Thyroid gland (tissue), 4 donors: ENCODE measurements around the gene TXNL4B.

Source experiments
- CTCF ChIP-seq, 6 experiments: fragments of 200-600 bp in 3 of 6; fragments of 450-650 bp in 3 of 6; sonication (generic) in 3 of 6; IDR thresholded peaks; one replicate each; pipeline ENCODE4 v1.5.1; 2016 to 2019; ENCODE audit warnings: antibody characterized with exemption in 6 of 6, mild to moderate bottlenecking in 2 of 6, inconsistent platforms in 1 of 6, moderate library complexity in 1 of 6
- POLR2A ChIP-seq, 2 donors: fragments of 450-650 bp; IDR thresholded peaks; one replicate each; pipeline ENCODE4 v1.6.1; 2017; ENCODE audit warnings: antibody characterized with exemption in 2 of 2, mild to moderate bottlenecking in 2 of 2, moderate library complexity in 1 of 2

DNA sequence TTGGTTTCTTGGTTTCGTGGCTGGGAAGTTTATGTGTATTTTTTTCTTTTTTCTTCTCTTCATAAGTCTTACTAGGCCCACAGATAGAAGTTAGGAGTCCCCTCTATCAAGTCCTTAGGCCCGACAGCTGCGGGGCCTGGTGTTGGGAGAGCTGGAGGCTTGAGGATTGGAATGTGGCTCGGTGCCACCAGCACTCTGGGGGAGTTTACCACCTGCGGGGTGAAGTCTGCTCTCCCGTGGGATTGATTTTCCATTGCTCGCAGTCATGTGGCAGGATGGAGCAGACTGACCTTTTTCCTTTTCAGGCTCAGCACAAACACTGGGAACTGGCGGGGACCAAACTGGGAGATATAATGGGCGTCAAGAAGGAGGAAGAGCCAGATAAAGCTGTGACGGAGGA is 7.8 kb upstream of the TXNL4B start:
- TF ChIP-seq CTCF (IDR thresholded peaks at IDR 0.05) (no peak), POLR2A (IDR thresholded peaks at IDR 0.05) (no peak)
